GM23248 (cell line): ENCODE results near the gene BCAR3. TPM values are rescaled to one million over a fixed set of nuclear protein-coding genes. Genes with fewer than 3 reads are reported as not detected.

Source experiments
- DNase-seq: peaks from one replicate; pipeline ENCODE4 v3.0.0-alpha.2; 2015
- H2AFZ ChIP-seq: fragments of 200-600 bp; sonication (generic); 2 replicates; pipeline ENCODE4 v1.6.1; 2016; ENCODE audit warnings: antibody characterized with exemption
- H3F3A ChIP-seq: fragments of 200-600 bp; sonication (generic); 2 replicates; pipeline ENCODE4 v1.6.1; 2016; ENCODE audit warnings: mild to moderate bottlenecking, antibody characterized with exemption, mixed run types; ENCODE audit not compliant: insufficient read depth
- H3K27ac ChIP-seq: fragments of 200-600 bp; sonication (generic); 2 replicates; pipeline ENCODE4 v1.5.1; 2016; ENCODE audit warnings: mild to moderate bottlenecking
- H3K27me3 ChIP-seq: fragments of 200-600 bp; sonication (generic); replicated peaks from 2 replicates; pipeline ENCODE4 v1.6.1; 2016; ENCODE audit warnings: mild to moderate bottlenecking; ENCODE audit not compliant: insufficient read depth
- H3K36me3 ChIP-seq: fragments of 200-600 bp; sonication (generic); 2 replicates; pipeline ENCODE4 v1.6.1; 2016; ENCODE audit warnings: low read depth, mild to moderate bottlenecking
- H3K4me1 ChIP-seq: fragments of 200-600 bp; sonication (generic); 2 replicates; pipeline ENCODE4 v1.6.1; 2016; ENCODE audit warnings: mild to moderate bottlenecking; ENCODE audit not compliant: insufficient read depth
- H3K4me2 ChIP-seq: fragments of 200-600 bp; sonication (generic); one replicate; pipeline ENCODE4 v1.6.1; 2016; ENCODE audit warnings: mild to moderate bottlenecking; ENCODE audit not compliant: unreplicated experiment
- H3K4me3 ChIP-seq: fragments of 200-600 bp; sonication (generic); 2 replicates; pipeline ENCODE4 v1.5.1; 2016; ENCODE audit warnings: mild to moderate bottlenecking
- H3K79me2 ChIP-seq: fragments of 200-600 bp; sonication (generic); 2 replicates; pipeline ENCODE4 v1.6.1; 2016; ENCODE audit warnings: mild to moderate bottlenecking; ENCODE audit not compliant: insufficient read depth
- H3K9ac ChIP-seq: fragments of 200-600 bp; sonication (generic); 2 replicates; pipeline ENCODE4 v1.6.1; 2016; ENCODE audit warnings: mild to moderate bottlenecking
- H3K9me2 ChIP-seq: fragments of 200-600 bp; sonication (generic); 2 replicates; pipeline ENCODE4 v1.6.1; 2016; ENCODE audit warnings: mixed run types, mild to moderate bottlenecking, moderate library complexity; ENCODE audit not compliant: insufficient read depth
- H3K9me3 ChIP-seq: fragments of 200-600 bp; sonication (generic); one replicate; pipeline ENCODE4 v1.6.1; 2017; ENCODE audit warnings: low read depth
- H4K20me1 ChIP-seq: fragments of 200-600 bp; sonication (generic); 2 replicates; pipeline ENCODE4 v1.6.0; 2016; ENCODE audit not compliant: insufficient read depth
- EZH2 ChIP-seq: fragments of 200-600 bp; sonication (generic); IDR thresholded peaks from 2 replicates; pipeline ENCODE4 v1.6.1; 2018; ENCODE audit warnings: antibody characterized with exemption, mild to moderate bottlenecking; ENCODE audit not compliant: insufficient read depth, poor library complexity, severe bottlenecking
- EZH2phosphoT487 ChIP-seq: fragments of 200-600 bp; sonication (generic); IDR thresholded peaks from 2 replicates; pipeline ENCODE4 v1.6.1; 2018; ENCODE audit warnings: antibody characterized with exemption, moderate library complexity, mild to moderate bottlenecking, low read depth; ENCODE audit not compliant: insufficient read depth
- WGBS, 2 experiments: methylation state at CpG; one replicate each; pipeline ENCODE4 v1.1.6; 2015 to 2017; ENCODE audit warnings: low lambda C conversion rate in 2 of 2, low coverage in 1 of 2; ENCODE audit errors: missing lambda C conversion rate in 2 of 2; 5-methylcytosine and 5-hydroxymethylcytosine counted together
- in situ Hi-C: fragments of 300-500 bp; cut with MboI; formaldehyde crosslinking; loops from 2 replicates; pipeline ENCODE4 v1.15.0; 2020
- polyA plus RNA-seq: library from polyadenylated mRNA; unstranded; fragments of >200 nt; fragmentation: Nextera tagmentation; extraction: Ambion mirVana; gene quantifications from 2 replicates; pipeline ENCODE4 v1.2.1, GENCODE V29; 2016
- total RNA-seq: library from RNA; depleted of rRNA; stranded (reverse); fragments of >200 nt; shearing (Covaris generic); gene quantifications from 2 replicates; pipeline ENCODE4 v1.2.3, GENCODE V29; 2014

The BCAR3 gene
- total and polyA plus RNA-seq, 2 experiments from 2014 or later, result 65.1 to 83.2 TPM

- 0% methylated on average over 1 of the region's 1 CpG for WGBS, 2 experiments
- in situ Hi-C loops, result loop anchor here (10.0 kb wide), 2 partner anchors 179 to 211 kb away; partner anchors contain the start of gene FNBP1L
- H3K27me3 ChIP-seq, result no peaks in the 10 kb centered on the region
- H3K27ac ChIP-seq, result peak overlapping the region; percentile 88
- no peak for TF ChIP-seq EZH2phosphoT487
- peak overlapping the region; percentile 46 for H3K4me2 ChIP-seq
- H3K4me1 ChIP-seq, result peaks cover 84% of the 10 kb centered on the region
- H3K36me3 ChIP-seq, result peaks cover 6% of the 10 kb centered on the region; the same call in 1 of the 2 replicates
- H3K4me3 ChIP-seq, result no peak overlapping the region
- H3K9ac ChIP-seq, result peak overlapping the region; percentile 68
- H2AFZ ChIP-seq, result no peak overlapping the region
- H3F3A ChIP-seq, result peaks cover 96% of the 10 kb centered on the region
- no peaks in the 10 kb centered on the region for H4K20me1 ChIP-seq
- H3K9me3 ChIP-seq, result no peaks in the 10 kb centered on the region
- peak; percentile 90 for DNase-seq
- no peaks in the 10 kb centered on the region for H3K9me2 ChIP-seq
- H3K79me2 ChIP-seq, result peaks cover 99% of the 10 kb centered on the region
Measured at GRCh38 chr1:93623875-93624274, 57.8 kb downstream of the BCAR3 start.

GRCh38 chr1:93623436-93623835 lies 58.2 kb downstream of the BCAR3 start:
- Histone ChIP-seq H3K4me3 (no peak overlapping the region), H2AFZ (no peak overlapping the region), H3K4me1 (peaks cover 82% of the 10 kb centered on the region), H3K9me2 (no peaks in the 10 kb centered on the region), H3K36me3 (peaks cover 6% of the 10 kb centered on the region; the same call in 1 of the 2 replicates), H3K79me2 (peaks cover 99% of the 10 kb centered on the region), H3K27ac (peak overlapping the region; percentile 88), H3K27me3 (no peaks in the 10 kb centered on the region), H3K9ac (peak overlapping the region; percentile 68), H3K4me2 (peak overlapping the region; percentile 46), H3K9me3 (no peaks in the 10 kb centered on the region), H4K20me1 (no peaks in the 10 kb centered on the region), H3F3A (peaks cover 95% of the 10 kb centered on the region)
- no peak for TF ChIP-seq EZH2
- no peak for TF ChIP-seq EZH2phosphoT487
- in situ Hi-C loops, result loop anchor here (10.0 kb wide), 2 partner anchors 179 to 211 kb away; partner anchors contain the start of gene FNBP1L
- peak; percentile 67 for DNase-seq

GRCh38 chr1:93621246-93621645 lies 60.4 kb downstream of the BCAR3 start:
- no peak overlapping the region for H2AFZ ChIP-seq
- no peaks in the 10 kb centered on the region for H4K20me1 ChIP-seq
- no peak overlapping the region for H3K4me2 ChIP-seq
- peaks cover 99% of the 10 kb centered on the region for H3K79me2 ChIP-seq
- DNase-seq, result no peak
- H3K36me3 ChIP-seq, result peaks cover 6% of the 10 kb centered on the region; the same call in 1 of the 2 replicates
- H3K27me3 ChIP-seq, result no peaks in the 10 kb centered on the region
- H3K4me1 ChIP-seq, result peaks cover 82% of the 10 kb centered on the region
- no peak overlapping the region for H3K4me3 ChIP-seq
- WGBS, 2 experiments, result 98 to 99% methylated on average over 5 of the region's 5 CpGs
- in situ Hi-C loops, result loop anchor here (10.0 kb wide), 2 partner anchors 176 to 214 kb away; partner anchors contain the start of gene FNBP1L
- no peak overlapping the region for H3K9ac ChIP-seq
- peak overlapping the region; percentile 88; the same call in 1 of the 2 replicates for H3K27ac ChIP-seq
- no peak for TF ChIP-seq EZH2phosphoT487
- no peak for TF ChIP-seq EZH2
- no peaks in the 10 kb centered on the region for H3K9me3 ChIP-seq
- no peaks in the 10 kb centered on the region for H3K9me2 ChIP-seq
- H3F3A ChIP-seq, result peaks cover 95% of the 10 kb centered on the region

GRCh38 chr1:93620841-93621210 lies 60.8 kb downstream of the BCAR3 start:
- H3K4me3 ChIP-seq, result no peak overlapping the region

More at GRCh38 chr1:93620841-93621210, 60.8 kb downstream of the BCAR3 start:
- WGBS, 2 experiments, result 96 to 98% methylated on average over 4 of the region's 4 CpGs
- Histone ChIP-seq H3F3A (peaks cover 95% of the 10 kb centered on the region), H3K9me2 (no peaks in the 10 kb centered on the region), H3K27ac (peak overlapping the region; percentile 88; the same call in 1 of the 2 replicates), H3K9me3 (no peaks in the 10 kb centered on the region), H3K36me3 (peaks cover 6% of the 10 kb centered on the region; the same call in 1 of the 2 replicates), H4K20me1 (no peaks in the 10 kb centered on the region), H3K27me3 (no peaks in the 10 kb centered on the region), H3K79me2 (peaks cover 97% of the 10 kb centered on the region), H3K4me2 (no peak overlapping the region), H3K9ac (no peak overlapping the region), H2AFZ (no peak overlapping the region), H3K4me1 (peaks cover 82% of the 10 kb centered on the region)
- in situ Hi-C loops, result loop anchor here (10.0 kb wide), 2 partner anchors 176 to 214 kb away; partner anchors contain the start of gene FNBP1L
- TF ChIP-seq EZH2phosphoT487 (no peak), EZH2 (no peak)
- DNase-seq, result peak; percentile 39
